Esophagus muscularis mucosa (tissue), 4 donors: ENCODE data around the gene STK24. TPM values are rescaled to one million over a fixed set of nuclear protein-coding genes. Genes with fewer than 3 reads are reported as not detected.

Experiments used
- DNase-seq: peaks from one replicate; pipeline ENCODE4 v3.0.0-alpha.2; 2017; ENCODE audit errors: extremely low spot score
- H3K27ac ChIP-seq, 4 donors: fragments of 200-600 bp; sonication (generic); replicated peaks in 1 of 4; 1 replicate in 3 of 4; 2 replicates in 1 of 4; pipeline ENCODE4 v1.5.1; 2016 to 2019; ENCODE audit warnings: mild to moderate bottlenecking in 1 of 4
- H3K27me3 ChIP-seq, 4 donors: fragments of 200-600 bp; sonication (generic); one replicate each; pipeline versions ENCODE4 v1.5.1 to v1.6.0; 2016 to 2019
- H3K36me3 ChIP-seq, 4 donors: fragments of 200-600 bp; sonication (generic); one replicate each; pipeline ENCODE4 v1.5.1; 2016 to 2019
- H3K4me1 ChIP-seq, 4 donors: fragments of 200-600 bp; sonication (generic); one replicate each; pipeline ENCODE4 v1.5.1; 2016 to 2019
- H3K4me3 ChIP-seq, 4 donors: fragments of 200-600 bp; sonication (generic); 1 replicate in 2 of 4; 2 replicates in 2 of 4; pipeline ENCODE4 v1.5.1; 2016 to 2019; ENCODE audit warnings: mild to moderate bottlenecking in 4 of 4, moderate library complexity in 1 of 4
- H3K9me3 ChIP-seq, 4 donors: fragments of 200-600 bp; sonication (generic); 1 replicate in 3 of 4; 2 replicates in 1 of 4; pipeline ENCODE4 v1.5.1; 2016 to 2019
- EP300 ChIP-seq: sonication (generic); formaldehyde crosslinking; IDR thresholded peaks from one replicate; pipeline ENCODE4 v1.6.1; 2017; ENCODE audit warnings: antibody characterized with exemption
- POLR2A ChIP-seq: fragments of 450-650 bp; IDR thresholded peaks from one replicate; pipeline ENCODE4 v1.6.1; 2017; ENCODE audit warnings: antibody characterized with exemption, moderate library complexity, mild to moderate bottlenecking, low read depth
- POLR2AphosphoS5 ChIP-seq, 2 donors: sonication (generic); formaldehyde crosslinking; IDR thresholded peaks; one replicate each; pipeline ENCODE4 v1.6.1; 2017; ENCODE audit warnings: antibody characterized with exemption in 2 of 2
- WGBS: methylation state at CpG from one replicate; pipeline ENCODE4 v1.1.5; 2018; 5-methylcytosine and 5-hydroxymethylcytosine counted together
- intact Hi-C: fragments of 100-400 bp; cut with DNase I; formaldehyde crosslinking; loops from one replicate; pipeline ENCODE4 v1.15.1; 2023
- total RNA-seq, 4 donors: library from RNA; depleted of rRNA; stranded (reverse); fragments of >200 nt; gene quantifications; one replicate each; pipeline versions ENCODE4 v1.1.0 to v1.2.1, GENCODE V29; 2016
- TF ChIP-seq, protein P1 (sequence below), 3 experiments: fragments of 200-600 bp in 2 of 3; fragments of 450-650 bp in 1 of 3; sonication (generic) in 2 of 3; IDR thresholded peaks; one replicate each; pipeline ENCODE4 v1.5.1; 2017 to 2019; ENCODE audit warnings: antibody characterized with exemption in 3 of 3, mild to moderate bottlenecking in 2 of 3, moderate library complexity in 1 of 3

Gene STK24
- total RNA-seq, 4 donors from 2014 or later = 61.9 to 108 (median 96.7) TPM

DNA sequence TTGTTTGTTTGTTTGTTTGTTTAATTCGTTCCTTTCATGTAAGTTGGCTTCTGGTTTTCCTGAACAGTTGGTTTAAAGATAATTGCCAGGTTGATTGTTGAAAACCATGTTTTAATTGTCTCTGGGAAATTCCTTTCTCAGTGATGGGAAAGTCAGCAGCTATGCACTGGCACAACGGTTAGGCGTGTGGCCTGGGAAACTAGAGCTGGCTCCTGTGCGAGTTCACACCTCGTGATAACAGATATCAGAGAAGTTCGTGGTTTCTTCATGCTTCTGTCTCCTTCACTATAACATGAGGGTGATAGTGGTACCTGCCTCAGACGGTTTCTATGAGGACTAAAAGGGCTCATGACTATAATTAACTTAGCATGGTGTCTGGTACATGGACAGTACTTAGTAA, 153.5 kb downstream of the STK24 start:
- peaks cover 3 to 50% (median 24%) of the 10 kb centered on the region in 4 donors for H3K36me3 ChIP-seq
- H3K9me3 ChIP-seq = no peaks in the 10 kb centered on the region
- H3K4me1 ChIP-seq = no peaks in the 10 kb centered on the region
- no peak for DNase-seq
- H3K4me3 ChIP-seq = no peak overlapping the region
- no peak for TF ChIP-seq POLR2AphosphoS5 (IDR thresholded peaks at IDR 0.05)
- no peak for TF ChIP-seq EP300
- TF ChIP-seq POLR2A = no peak
- TF ChIP-seq, protein P1, sequence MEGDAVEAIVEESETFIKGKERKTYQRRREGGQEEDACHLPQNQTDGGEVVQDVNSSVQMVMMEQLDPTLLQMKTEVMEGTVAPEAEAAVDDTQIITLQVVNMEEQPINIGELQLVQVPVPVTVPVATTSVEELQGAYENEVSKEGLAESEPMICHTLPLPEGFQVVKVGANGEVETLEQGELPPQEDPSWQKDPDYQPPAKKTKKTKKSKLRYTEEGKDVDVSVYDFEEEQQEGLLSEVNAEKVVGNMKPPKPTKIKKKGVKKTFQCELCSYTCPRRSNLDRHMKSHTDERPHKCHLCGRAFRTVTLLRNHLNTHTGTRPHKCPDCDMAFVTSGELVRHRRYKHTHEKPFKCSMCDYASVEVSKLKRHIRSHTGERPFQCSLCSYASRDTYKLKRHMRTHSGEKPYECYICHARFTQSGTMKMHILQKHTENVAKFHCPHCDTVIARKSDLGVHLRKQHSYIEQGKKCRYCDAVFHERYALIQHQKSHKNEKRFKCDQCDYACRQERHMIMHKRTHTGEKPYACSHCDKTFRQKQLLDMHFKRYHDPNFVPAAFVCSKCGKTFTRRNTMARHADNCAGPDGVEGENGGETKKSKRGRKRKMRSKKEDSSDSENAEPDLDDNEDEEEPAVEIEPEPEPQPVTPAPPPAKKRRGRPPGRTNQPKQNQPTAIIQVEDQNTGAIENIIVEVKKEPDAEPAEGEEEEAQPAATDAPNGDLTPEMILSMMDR (IDR thresholded peaks at IDR 0.05) = no peak
- intact Hi-C loops = no loop called here
- H3K27ac ChIP-seq = no peak overlapping the region
- no peaks in the 10 kb centered on the region for H3K27me3 ChIP-seq
- 85% methylated on average over 7 of the region's 7 CpGs for WGBS

DNA sequence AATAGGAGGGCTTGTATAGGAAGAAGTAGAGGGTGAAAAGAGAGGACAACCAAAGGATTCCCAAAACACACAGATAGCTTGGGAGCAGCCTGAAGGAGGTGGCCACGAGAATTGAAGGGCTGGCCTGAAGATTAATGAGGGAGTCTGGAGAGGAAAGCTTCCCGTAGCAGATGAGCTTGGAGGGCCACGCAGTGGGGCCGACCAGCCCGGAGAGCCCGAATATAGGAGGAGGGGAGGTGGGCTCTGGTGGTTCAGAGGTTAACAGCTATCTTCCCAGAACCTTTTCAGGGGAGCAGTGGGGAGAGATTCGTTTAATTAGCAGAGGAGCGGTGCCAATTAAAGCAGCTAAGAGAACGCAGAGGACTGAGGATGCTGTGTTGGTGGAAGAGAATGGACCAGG, 154.9 kb downstream of the STK24 start:
- H3K36me3 ChIP-seq = peaks cover 0 to 47% (median 26%) of the 10 kb centered on the region in 4 donors
- H3K27ac ChIP-seq = no peak overlapping the region
- intact Hi-C loops = no loop called here
- TF ChIP-seq POLR2AphosphoS5 (IDR thresholded peaks at IDR 0.05) (no peak), POLR2A (no peak), EP300 (no peak)
- TF ChIP-seq, protein P1 (IDR thresholded peaks at IDR 0.05) = no peak
- DNase-seq = no peak
- H3K9me3 ChIP-seq = no peaks in the 10 kb centered on the region
- WGBS = 93% methylated on average over 9 of the region's 9 CpGs
- no peaks in the 10 kb centered on the region for H3K4me1 ChIP-seq
- no peak overlapping the region for H3K4me3 ChIP-seq
- H3K27me3 ChIP-seq = no peaks in the 10 kb centered on the region

DNA sequence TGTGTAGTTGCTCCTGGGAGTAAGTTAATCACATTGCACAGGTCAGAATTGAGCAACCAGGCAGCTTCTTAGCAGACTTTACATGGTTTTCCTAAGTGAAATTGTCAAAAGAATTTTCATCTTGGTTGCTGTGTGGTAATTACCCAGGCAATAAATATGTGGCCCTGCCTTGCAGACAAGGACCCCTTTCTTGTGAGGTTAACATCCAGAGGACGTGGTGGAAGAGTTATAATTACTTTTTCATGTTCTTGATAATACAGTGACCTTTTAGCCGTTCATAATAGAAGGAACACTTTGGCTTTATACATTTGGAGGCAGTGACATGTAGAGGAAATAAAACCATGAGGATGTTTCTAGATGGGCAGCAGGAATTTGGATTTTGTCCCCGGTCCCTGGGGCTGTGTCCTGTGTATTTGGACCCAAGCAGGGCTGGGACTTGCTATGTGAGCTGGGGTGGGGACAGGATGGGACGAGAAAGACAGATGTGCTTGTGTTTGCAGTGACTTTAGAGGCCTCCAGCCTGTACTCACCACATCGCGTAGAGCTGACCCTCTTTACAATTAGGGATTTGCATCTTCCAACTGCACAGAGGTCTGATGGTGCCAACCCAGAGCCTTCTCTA, 156.2 kb downstream of the STK24 start:
- Histone ChIP-seq H3K27ac (no peak overlapping the region), H3K9me3 (no peaks in the 10 kb centered on the region), H3K27me3 (no peaks in the 10 kb centered on the region), H3K36me3 (peaks cover 0 to 43% (median 27%) of the 10 kb centered on the region in 4 donors), H3K4me1 (no peaks in the 10 kb centered on the region), H3K4me3 (no peak overlapping the region)
- DNase-seq = no peak
- intact Hi-C loops = no loop called here
- TF ChIP-seq, protein P1 (IDR thresholded peaks at IDR 0.05) = no peak
- TF ChIP-seq EP300 (no peak), POLR2A (no peak), POLR2AphosphoS5 (IDR thresholded peaks at IDR 0.05) (no peak)
- WGBS = 89% methylated on average over 6 of the region's 6 CpGs

DNA sequence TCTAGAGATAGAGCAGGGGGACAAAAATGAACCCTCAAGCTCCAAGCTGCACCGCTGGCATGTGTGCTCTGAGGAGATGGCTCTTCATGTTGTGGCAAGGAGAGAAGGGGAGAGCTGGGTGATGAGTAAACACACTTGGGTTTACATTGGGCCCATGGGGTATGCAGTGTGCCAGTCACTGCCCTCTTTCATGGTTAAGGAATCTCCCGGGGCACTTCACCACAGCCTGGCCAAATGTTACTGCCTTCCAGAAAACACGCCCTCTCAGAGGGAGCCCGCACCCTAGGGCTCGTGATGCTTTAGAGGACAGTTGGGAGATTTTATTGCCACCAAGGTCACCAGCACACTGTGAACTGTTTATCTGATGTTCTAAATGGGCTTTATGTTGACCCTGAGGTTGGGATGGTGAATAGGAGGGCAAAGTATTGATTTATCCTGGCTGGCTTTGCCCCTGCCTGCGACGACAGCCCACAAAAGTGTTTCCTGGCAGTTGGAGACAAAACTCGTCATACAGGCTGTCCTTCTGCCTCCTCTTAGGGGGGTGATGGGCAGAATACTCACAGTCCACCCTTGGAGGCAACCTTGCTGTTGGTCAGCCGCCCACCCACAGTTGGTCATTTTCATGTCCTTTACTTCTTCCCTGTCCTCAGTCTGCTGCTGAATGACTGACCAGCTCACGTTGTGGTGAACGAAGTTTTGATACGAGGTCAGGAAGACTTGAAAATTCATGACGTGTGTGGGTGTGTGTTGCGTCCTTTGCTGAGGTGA, 156.9 kb downstream of the STK24 start:
- no peak for DNase-seq
- no peak overlapping the region for H3K4me3 ChIP-seq
- TF ChIP-seq EP300 (no peak), POLR2AphosphoS5 (IDR thresholded peaks at IDR 0.05) (no peak), POLR2A (no peak)
- TF ChIP-seq, protein P1 (IDR thresholded peaks at IDR 0.05) = no peak
- no peaks in the 10 kb centered on the region for H3K9me3 ChIP-seq
- 95% methylated on average over 14 of the region's 14 CpGs for WGBS
- H3K36me3 ChIP-seq = peaks cover 0 to 43% (median 28%) of the 10 kb centered on the region in 4 donors
- H3K4me1 ChIP-seq = no peaks in the 10 kb centered on the region
- intact Hi-C loops = no loop called here
- no peaks in the 10 kb centered on the region for H3K27me3 ChIP-seq
- no peak overlapping the region for H3K27ac ChIP-seq
